GM12872 (cell line): Measurements from ENCODE around the gene PSMB5.
A peak's percentile ranks its signal among the peaks of the same experiment; 100 is the strongest.

Experiments used
- TF ChIP-seq, protein P1 (sequence below): IDR thresholded peaks from 3 replicates; pipeline ENCODE4 v1.5.1; 2011; ENCODE audit warnings: low read depth, mild to moderate bottlenecking, low read length, moderate library complexity; ENCODE audit not compliant: insufficient read depth

The PSMB5 gene

DNA sequence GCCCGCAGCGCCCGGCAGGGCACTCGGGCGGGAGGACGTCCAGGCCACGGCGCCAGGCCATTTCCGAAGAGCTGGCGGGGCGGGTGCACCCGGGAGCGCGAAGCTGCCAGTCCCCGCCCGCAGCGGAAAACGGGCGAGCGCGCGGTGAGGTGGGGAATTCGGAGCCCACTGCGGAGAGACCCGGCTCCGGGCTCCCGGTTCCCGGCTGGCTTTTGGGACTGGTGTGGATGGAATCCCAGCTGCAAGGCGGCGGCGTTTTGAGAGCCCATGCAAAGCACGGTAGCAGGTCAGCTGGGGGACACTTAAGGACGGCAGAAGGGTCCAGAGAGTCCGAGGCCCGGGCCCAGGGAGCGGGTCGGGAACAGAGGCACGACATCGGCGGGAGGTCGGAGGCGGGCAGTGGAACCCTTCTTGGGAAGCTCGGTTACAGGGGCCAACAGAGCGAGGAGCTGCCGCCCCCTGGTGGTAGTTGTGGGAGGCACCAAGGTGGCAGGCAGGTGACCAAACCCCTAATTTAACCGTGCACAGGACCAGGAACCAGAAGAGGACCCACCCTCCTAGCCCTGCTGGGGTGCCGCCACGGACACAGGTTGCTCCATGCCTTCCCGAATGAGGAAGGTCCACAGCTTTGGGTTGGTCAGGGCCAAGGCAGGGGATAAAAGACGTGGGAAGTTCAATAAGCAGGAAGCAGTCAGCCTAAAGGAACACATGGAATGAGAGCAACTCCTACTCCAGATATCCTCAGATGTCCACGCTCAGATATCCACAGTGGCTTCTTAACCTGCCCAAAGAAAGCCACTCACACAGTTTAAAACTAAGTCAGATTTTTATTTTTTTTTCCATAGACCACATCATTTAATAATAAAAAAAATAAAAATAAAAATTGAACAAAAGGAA lies 23.3 kb upstream of the PSMB5 start:
- TF ChIP-seq, protein P1, sequence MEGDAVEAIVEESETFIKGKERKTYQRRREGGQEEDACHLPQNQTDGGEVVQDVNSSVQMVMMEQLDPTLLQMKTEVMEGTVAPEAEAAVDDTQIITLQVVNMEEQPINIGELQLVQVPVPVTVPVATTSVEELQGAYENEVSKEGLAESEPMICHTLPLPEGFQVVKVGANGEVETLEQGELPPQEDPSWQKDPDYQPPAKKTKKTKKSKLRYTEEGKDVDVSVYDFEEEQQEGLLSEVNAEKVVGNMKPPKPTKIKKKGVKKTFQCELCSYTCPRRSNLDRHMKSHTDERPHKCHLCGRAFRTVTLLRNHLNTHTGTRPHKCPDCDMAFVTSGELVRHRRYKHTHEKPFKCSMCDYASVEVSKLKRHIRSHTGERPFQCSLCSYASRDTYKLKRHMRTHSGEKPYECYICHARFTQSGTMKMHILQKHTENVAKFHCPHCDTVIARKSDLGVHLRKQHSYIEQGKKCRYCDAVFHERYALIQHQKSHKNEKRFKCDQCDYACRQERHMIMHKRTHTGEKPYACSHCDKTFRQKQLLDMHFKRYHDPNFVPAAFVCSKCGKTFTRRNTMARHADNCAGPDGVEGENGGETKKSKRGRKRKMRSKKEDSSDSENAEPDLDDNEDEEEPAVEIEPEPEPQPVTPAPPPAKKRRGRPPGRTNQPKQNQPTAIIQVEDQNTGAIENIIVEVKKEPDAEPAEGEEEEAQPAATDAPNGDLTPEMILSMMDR: peak; percentile 96

DNA sequence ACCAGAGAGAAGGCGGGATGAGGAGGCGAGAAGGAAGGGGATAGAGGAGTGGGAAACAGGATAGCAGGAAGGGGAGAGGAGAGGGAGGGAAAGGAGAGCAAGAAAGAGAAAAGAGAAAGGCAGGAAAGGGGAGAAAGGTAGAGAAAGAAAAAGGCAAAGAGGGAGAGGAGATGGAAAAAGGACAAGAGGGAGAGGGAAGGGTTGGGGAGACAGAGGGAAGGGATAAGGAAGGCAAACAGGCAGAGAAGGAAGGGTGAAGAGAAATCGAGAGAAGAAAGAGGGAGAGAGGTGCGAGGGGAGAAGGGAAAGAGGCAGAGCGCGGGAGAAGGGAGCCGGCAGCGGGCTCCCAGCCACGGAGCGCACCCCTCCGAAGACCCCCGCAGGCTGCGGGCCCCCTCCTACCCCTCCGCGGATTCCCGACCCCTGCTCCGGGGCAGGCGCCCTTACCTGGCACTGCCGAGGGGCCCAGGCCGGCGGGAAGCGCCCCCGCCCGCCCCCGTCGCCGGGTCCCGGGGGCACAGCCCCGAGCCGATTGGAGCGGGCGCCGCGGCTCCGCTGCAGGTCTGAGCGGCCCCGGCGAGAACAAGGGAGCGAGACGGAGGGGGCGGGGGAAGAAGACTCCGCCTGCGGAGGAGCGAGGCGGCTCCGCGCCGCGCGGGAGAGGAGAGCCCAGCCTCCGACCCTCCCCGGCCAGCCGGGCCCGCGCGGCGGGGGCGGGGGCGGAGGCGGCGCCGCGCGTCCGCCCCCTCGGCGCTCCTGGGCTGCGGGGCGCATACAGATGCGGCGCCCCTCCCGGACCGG lies 22.5 kb upstream of the PSMB5 start, which contains the start of gene CDH24:
TSS of gene CDH24 (minus strand) at position 565 of the 801 bp plus-strand sequence. CDS start 1,787 bp downstream, outside the sequence.
- TF ChIP-seq, protein P1: no peak

DNA sequence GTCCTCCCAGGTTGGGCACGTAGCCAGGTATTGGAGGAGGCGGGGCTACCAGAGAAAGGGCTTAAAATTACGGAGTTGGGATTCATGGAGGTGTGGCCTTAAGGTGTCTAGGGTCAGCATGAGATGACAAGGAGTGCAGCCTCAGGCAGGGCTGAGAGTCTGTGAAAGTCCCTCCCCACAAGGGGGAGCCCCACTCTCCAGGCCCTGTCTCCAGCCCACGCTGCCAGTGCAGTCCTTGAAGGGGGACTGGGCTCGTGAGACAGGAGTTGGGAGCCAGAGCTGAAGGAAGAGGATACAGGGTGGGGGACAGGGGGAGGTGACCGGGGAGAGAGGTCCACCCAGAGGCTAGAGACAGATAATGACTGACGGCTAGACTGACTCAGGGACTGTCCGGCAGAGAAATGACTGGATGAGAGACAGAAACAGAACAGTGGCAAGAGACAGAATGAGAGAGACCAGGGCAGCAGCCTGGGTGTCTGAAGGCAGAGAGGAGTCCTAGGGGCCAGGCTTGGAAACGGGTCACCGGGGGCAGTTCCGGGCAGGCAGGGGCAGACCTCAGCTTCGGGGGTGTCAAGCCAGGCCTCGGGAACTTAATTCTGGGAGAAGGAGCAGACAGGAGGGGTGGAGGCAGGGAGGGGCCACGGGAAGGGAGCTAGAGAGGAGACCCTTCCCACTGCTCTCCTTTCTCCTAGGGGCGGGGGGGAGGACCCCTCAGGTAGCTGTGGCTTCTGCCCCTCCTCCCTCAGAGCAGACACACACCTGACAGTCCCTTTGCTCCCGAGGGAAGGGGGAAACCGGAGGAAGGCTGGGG lies 21.6 kb upstream of the PSMB5 start:
- TF ChIP-seq, protein P1: peak; percentile 92

DNA sequence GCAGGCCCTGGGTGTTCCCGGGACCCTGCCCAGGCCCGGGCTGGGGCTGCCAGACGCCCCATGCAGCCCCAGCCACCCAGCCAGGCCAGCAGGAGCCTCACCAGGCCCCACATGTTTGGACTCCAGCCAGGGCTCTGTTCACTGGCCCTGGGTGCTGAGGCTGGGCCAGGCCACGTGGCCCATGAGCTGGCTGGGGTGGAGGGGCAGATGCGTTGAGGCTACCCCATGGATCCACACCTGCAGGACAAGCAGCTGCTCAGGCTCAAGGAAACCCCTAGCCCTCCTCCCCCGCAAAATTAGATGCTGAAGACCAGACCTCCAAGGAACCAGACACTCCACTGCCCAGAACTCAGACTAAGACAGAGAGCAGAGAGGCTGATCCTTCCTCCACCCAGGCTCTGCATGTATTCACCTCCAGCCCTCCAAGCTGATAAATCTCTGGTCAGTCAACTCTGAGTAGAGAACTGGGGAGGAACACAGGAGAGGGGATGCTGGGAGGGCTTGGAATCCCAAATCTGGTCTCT lies 21.0 kb upstream of the PSMB5 start:
- TF ChIP-seq, protein P1: no peak

DNA sequence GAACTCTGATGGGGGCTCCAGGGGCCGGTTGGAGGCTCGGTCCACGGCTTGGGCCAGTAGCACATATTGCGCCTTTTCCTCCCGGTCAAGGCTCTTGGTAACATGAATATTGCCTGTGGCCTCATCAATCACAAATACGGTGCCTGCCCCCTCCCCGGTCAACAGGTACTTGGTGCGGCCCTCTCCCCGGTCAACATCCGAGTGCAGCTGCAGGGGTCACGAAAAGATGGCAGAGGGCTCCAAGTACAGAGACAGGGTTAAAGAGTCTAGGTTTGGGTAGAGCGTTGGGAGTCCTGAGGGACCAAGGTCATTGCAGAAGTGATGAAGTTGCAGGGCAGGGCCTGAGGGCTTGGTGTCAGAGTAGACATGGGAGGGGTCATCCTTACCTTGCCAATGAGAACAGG lies 20.4 kb upstream of the PSMB5 start:
- TF ChIP-seq, protein P1: no peak

DNA sequence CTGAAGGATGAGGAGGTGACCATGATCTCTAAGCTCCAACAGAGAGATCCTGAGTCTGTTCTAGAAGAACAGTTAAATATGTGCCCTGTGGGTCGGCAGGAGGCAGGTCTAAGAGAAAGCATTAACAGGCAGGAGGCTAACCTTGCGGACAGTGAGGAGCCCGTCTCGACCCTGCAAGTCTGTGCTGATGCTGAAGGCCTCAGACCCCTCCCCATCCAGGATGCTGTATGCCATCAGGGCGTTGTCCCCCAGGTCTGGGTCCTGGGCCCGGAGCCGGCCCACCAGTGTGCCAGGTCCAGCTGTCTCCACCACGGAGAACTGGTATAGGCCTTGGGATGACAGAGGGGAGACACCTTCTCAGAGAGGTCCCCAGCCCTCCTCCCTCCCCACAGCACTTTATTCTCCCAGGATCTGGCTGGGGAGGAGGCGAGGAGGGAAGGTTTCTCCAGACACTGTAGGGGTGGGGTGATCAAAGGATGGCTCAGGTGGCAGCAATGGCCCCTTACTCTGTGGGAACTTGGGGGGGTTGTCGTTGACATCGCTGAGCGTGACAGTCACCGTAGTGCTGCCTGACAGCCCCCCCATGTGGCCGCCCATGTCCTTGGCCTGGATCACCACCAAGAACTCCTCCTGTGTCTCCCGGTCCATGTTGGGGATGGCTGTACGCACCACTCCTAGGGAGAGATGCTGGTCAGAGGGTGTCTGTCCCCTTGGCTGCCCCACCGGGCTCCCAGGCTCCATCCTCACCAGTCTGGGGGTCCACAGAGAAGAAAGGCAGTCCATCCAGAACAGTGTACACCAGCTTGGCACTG lies 19.5 kb upstream of the PSMB5 start:
- TF ChIP-seq, protein P1: peak; percentile 61
